Nucleus accumbens (tissue), 56 donors: ENCODE measurements around the gene NGRN.

Experiments used
- DNase-seq, 56 donors: peaks; one replicate each; lab custom pipeline; 2025; lab: John Stamatoyannopoulos, UW

The NGRN gene, protein sequence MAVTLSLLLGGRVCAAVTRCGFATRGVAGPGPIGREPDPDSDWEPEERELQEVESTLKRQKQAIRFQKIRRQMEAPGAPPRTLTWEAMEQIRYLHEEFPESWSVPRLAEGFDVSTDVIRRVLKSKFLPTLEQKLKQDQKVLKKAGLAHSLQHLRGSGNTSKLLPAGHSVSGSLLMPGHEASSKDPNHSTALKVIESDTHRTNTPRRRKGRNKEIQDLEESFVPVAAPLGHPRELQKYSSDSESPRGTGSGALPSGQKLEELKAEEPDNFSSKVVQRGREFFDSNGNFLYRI

DNA sequence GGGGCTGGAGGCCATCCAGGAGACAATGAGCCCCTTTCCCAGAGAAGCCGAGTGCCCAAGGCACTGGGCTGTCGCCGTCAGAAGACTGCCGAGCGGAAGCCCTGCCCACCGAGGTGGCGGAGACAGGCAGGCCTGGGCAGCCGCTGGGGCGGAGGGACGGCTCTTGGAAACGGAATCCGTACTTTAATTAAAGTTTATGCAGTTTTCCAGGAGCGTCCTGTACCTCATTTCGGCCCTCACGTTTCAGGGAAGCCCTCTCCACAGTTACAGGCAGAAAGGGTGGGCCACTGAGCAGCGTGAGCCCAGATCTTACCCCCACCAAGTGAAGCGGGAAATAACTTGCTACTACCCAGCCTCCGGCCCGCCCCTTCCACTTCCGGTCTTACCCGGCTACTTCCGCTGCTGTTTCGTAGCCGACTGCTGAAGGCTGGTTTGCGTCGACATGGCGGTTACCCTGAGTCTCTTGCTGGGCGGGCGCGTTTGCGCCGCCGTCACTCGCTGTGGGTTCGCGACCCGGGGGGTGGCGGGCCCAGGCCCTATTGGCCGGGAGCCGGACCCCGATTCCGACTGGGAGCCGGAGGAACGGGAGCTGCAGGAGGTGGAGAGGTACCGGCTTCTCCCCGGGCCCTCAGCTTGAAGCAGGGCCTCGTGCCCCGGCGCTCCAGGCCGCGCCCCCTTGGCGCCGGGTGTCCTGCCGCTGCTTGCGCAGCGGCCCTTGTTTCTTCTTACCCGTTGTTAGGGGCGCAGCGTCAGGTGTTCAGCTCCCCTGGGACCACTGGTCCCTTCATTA lies at the start of gene NGRN:
Gene NGRN (plus strand): TSS at position 402 of the 790 bp plus-strand sequence. CDS start 41 bp downstream, at position 443.
- DNase-seq, result peak; percentile 8 to 97 (median 91)

DNA sequence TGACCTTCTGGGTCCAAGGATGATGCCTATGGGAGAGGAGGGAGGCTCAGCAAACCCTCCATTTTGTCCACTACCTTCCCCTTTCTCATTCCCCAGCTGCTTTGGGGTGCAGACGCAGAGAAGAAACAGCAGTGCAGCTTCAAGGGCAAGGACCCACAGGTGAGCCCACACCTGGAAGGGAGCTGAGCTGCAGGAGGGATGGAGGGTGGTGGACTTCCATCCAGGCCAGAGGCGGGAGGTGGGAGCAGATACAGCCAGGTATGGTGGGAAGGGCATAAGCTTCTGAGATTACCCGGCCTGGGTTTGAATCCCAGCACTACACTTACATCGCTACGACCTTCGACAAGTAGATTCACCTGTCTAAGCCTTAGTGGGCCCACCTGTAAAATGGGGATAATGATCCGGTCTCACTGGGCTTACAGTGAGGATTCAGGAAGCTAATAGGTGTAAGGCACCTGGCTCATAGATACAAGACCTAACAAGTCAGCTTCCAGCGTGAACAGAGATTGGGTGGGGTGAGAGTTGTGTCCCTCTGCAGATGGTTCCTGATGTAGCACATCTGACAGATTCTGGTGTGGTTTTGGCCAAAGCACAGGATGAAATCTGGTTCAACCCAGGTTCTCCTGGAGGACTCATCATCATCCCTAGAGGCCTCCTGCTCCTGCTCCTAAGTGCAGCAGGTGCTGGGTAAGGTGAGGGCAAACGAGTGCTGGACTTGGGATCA lies 47.6 kb upstream of the NGRN start:
- no peak for DNase-seq

DNA sequence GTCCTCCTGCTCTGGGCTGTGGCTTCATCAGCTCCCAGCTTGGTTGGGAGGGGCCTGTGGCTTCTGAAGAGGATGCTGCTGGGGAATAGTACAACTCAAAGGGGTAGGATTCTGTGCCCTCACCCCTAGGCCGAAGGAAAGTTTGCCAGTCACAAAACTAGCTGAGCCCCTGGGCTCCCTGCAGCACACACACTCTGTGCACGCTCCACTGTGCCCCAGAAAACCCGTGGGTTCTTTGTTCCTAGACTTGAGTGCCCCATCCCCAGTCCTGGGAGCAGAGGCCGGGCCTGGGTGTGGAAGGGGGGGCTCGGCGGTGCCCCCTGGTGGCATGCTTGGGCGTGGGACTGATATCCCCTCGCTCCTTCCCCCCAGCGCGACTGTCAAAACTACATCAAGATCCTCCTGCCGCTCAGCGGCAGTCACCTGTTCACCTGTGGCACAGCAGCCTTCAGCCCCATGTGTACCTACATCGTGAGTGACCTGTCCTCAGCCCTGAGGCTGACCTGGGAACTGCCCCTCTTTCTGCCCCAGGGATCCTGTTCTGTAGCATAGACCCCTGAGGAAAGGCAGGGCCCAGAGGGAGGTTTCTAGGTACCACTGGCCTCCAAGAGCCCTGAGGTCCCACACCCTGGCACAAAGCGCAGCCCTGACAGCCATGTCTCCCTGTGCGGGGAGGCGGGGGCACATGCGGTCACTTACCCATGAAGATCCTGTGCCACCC lies 45.9 kb upstream of the NGRN start:
- peak in 11 of 56 donors; percentile 9 to 55 (median 12) for DNase-seq

DNA sequence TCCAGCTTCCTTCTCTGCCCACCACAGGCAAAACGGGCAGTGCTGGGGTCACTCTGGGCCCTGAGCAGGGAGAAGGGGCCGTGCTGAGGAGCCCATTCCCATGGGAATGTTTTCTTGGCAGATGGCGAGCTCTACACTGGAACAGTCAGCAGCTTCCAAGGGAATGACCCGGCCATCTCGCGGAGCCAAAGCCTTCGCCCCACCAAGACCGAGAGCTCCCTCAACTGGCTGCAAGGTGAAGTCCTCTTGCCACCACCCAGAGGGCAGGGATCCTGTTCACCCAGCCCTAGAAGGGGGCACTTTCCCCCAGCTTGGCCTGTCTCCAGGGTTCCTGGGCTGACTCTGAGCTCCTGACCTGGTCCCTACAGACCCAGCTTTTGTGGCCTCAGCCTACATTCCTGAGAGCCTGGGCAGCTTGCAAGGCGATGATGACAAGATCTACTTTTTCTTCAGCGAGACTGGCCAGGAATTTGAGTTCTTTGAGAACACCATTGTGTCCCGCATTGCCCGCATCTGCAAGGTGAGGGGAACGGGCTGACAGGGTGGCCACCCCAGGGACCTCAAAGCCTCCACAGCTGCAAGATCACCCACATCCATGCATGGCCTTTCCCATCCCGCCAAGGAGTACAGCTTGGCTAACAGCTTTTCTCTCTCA lies 44.1 kb upstream of the NGRN start:
- DNase-seq, result peak in 55 of 56 donors; percentile 16 to 85 (median 66)

DNA sequence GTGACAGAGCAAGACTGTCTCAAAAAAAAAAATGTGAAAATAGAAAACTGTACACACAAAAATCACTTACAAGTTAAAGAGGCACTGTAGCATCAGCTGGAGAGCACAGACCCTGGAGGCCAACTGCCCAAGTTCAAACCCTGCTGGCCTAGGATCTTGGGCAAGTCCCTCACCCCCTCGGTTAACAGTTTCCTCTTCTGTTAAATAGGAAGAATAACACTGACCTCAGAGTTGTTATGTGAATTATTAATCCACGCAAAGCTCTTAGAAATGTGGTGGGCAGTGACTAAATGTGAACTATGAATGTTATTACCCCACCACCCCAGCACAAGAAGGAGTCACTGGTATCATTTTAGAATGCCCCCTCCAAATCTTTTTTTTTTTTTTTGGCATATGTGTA lies 42.9 kb upstream of the NGRN start:
- no peak for DNase-seq

DNA sequence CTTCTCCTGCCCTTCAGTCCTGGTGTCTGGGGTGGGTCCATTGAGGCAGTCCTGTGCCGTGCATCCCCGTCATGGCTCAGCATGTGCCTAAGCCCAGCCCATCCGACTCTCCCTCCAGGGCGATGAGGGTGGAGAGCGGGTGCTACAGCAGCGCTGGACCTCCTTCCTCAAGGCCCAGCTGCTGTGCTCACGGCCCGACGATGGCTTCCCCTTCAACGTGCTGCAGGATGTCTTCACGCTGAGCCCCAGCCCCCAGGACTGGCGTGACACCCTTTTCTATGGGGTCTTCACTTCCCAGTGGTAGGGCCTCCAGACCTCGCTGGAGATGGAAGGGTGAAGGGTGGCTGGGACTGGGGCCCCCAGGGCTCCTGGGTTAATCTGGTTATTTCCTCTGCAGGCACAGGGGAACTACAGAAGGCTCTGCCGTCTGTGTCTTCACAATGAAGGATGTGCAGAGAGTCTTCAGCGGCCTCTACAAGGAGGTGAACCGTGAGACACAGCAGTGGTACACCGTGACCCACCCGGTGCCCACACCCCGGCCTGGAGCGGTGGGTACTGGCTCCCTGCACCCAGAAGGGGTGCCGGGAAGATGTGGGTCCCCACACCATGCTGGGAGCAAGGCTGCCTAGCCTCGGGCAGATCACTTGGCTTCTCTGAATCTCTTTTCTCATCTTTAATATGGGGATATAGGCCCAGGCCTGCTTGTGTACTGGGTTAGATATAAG lies 41.9 kb upstream of the NGRN start:
- DNase-seq, result no peak

DNA sequence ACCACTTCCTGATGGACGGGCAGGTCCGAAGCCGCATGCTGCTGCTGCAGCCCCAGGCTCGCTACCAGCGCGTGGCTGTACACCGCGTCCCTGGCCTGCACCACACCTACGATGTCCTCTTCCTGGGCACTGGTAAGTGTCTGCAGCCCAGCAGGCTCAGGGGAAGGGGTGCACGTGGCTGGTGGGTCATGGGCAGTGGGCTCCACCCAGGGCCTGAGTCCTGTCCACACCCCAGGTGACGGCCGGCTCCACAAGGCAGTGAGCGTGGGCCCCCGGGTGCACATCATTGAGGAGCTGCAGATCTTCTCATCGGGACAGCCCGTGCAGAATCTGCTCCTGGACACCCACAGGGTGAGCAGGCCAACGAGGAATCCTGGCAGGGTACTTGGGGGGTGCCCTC lies 40.4 kb upstream of the NGRN start:
- DNase-seq, result no peak

DNA sequence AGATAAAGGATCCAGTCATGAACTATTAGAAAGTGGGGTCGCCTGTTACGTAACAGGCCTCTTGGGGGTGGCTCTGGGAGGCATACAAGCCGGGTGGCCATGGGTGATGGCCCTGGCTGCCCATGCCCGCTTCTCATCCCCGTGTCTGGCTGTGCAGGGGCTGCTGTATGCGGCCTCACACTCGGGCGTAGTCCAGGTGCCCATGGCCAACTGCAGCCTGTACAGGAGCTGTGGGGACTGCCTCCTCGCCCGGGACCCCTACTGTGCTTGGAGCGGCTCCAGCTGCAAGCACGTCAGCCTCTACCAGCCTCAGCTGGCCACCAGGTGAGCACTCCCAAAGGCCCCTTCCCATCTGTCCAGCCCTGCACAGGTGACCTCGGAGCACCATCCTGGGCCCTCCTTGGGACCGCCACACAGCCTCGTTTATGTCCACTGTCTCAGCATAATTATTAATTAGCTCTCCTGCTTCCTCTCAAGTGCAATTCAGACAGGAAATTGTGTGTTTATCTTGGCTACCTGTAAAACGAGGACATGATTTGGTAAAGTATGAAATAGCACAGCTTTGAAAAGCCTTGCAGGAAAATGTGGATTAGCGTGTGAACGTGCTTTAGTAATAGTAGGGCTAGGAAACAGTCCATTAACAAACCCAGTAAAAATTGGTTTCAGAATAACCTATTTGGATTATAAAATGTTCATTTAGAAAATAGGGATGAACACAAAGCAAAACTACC lies 39.8 kb upstream of the NGRN start:
- no peak for DNase-seq

DNA sequence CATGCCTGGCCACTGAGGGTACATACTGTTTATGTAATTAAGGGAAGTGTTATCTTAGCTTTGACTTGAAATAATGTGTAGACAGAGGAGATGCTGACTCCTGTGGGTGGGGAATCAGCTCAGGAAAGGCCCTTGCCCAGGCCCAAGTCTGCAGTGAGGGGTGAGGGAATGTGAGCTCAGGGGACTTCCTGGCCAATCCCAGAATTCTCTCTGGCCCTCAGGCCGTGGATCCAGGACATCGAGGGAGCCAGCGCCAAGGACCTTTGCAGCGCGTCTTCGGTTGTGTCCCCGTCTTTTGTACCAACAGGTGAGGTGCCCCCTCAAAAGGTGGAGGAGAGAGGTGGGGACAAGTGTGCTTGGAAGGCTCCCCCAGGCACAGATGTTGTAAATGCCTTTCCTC lies 38.1 kb upstream of the NGRN start:
- DNase-seq, result no peak

DNA sequence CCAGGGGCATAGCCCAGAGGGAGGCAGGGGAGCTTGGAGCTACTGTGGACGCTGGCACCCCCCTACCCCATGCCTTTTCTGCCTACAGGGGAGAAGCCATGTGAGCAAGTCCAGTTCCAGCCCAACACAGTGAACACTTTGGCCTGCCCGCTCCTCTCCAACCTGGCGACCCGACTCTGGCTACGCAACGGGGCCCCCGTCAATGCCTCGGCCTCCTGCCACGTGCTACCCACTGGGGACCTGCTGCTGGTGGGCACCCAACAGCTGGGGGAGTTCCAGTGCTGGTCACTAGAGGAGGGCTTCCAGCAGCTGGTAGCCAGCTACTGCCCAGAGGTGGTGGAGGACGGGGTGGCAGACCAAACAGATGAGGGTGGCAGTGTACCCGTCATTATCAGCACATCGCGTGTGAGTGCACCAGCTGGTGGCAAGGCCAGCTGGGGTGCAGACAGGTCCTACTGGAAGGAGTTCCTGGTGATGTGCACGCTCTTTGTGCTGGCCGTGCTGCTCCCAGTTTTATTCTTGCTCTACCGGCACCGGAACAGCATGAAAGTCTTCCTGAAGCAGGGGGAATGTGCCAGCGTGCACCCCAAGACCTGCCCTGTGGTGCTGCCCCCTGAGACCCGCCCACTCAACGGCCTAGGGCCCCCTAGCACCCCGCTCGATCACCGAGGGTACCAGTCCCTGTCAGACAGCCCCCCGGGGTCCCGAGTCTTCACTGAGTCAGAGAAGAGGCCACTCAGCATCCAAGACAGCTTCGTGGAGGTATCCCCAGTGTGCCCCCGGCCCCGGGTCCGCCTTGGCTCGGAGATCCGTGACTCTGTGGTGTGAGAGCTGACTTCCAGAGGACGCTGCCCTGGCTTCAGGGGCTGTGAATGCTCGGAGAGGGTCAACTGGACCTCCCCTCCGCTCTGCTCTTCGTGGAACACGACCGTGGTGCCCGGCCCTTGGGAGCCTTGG lies 37.4 kb upstream of the NGRN start:
- no peak for DNase-seq

DNA sequence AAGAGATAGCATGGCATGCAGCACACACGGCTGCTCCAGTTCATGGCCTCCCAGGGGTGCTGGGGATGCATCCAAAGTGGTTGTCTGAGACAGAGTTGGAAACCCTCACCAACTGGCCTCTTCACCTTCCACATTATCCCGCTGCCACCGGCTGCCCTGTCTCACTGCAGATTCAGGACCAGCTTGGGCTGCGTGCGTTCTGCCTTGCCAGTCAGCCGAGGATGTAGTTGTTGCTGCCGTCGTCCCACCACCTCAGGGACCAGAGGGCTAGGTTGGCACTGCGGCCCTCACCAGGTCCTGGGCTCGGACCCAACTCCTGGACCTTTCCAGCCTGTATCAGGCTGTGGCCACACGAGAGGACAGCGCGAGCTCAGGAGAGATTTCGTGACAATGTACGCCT lies 36.5 kb upstream of the NGRN start:
- no peak for DNase-seq

DNA sequence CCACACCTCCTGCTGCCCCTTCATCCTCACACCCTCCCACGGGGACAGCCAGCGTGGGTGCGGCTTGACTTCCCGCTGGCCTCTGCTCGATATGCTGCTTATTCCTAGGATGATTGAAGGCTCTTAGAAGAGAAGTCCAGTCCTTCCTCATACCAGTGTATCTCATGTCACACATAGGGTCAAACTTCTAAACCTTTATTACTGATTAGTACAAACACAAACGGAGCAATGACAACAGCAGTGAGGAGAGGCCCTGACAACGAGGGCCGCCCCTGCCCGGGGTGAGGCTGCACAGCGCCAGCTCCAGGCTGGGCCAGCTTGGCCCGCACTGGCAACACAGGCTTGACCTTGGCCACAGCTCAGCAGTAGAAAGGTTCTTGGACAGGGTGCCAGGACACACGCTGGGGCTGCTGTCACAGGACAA lies 35.4 kb upstream of the NGRN start:
- DNase-seq, result peak in 29 of 56 donors; percentile 6 to 66 (median 28)

DNA sequence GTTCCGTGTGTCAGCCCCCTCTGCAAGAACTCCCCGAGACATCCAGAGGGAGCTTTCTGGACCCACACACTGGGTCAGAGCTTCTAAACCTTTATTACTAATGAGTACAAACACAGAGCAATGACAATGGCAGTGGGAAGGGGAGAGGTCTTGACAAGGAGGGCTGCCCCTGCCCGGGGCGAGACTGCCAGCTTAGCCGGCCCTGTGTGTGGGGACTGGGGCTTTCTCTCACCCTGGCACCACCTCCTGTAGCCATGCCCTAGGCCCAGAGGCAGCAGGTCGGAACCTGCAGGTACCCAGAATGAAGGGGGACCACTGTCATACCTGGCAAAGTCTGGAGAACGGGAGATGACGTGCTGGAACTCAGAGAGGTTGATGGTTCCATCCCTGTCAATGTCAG lies 34.9 kb upstream of the NGRN start:
- no peak for DNase-seq

DNA sequence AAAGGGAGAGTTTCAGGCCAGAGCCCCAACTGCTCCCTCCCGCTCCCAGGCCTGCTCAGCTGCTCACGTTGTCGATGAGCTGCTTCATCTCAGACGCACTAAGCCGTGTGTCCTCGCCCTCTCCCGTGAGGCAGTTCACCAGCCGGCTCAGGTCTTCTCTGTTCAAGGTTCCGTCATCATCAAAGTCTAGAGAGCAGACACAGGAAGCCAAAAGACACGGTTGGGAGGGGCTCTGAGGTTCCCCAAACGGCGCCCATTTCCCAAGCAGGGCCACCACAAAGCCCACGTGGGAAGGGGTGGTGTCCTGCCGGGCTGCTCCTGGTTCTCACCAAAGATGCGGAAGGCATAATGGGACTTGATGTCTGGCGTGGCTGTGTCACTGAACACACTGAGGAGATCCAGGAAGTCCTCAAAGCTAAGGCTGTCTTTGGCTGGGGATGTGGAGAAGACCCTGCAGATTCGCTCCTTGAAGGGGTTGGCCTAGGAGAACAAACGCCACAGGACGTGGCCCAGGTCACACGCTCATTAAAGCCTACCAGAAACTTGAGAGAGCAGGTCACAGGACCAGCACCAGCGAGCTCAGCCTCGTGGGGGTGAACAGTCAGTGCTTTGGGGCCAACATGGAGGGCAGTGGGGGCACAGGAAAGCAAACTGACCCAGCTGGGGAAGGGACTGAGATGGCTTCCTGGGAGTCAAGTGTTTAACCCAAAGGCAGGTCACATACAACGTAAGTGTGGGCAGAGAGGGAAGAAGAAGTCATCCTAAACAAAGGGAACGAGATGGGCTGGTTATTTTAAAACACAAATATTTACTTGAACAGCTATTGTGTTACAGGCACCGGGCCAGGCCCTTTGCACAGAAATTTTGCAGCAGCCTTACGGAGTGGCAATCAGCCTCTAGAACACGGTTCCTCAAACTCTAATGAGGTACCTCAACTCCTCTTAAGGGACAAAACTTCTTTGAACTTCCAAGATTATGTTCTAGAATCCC lies 34.1 kb upstream of the NGRN start:
- DNase-seq, result peak in 2 of 56 donors; percentile 8 to 34

DNA sequence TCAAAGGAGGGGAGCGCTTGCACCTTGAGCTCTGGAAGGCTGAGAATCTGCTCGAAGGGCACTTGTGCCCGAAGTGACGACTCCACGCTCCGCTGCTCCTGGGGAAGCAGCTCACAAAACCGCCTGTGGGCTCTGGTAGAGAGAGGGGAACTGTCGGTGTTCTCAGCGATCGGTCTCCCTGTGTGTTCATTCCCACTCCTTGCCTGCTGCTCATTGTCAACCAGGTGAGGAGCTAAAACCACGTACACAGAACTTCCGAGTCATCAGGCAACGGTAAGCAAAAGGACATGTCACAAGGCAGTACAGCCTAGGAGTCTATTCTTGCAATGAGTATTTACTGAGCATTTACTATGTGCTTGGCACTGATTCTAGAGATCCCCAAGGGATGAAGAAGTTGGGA lies 33.3 kb upstream of the NGRN start:
- DNase-seq, result no peak

DNA sequence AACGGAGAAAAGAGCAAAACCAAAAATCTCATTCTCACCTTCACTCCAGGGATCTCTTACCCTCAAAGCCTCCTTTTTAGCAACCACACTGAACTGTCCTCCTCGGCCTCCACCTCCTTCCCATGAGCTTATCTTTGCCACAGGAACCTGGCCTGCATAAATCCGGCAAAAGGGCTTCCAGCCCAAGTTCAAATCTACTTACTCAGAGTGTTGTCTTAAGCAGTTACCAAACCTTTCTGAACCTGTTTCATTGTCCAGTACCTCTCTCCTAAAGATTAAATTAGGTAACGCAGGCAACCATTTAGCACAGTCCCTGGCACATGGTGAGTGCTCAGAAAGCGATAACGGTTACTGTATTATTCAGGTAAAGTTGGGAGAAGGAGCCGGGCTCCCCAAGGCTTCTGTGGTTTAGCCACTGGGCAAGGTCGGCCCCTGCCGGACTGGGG lies 32.5 kb upstream of the NGRN start:
- no peak for DNase-seq
